NCI-H2081 treated with DMSO at 0.1 percent for 48 hours (cell line): ENCODE measurements around the gene TGFB1I1.
"Not testable (repeated sequence)": the region's sequence is repeated elsewhere in the genome, so short reads cannot be mapped to it uniquely, and the experiment has no call there.

Experiments
- DNase-seq: peaks from one replicate; lab custom pipeline; 2025; lab: John Stamatoyannopoulos, UW

The TGFB1I1 gene

GRCh38 chr16:31471875-31472708 lies at the start of gene TGFB1I1:
Gene TGFB1I1 (plus strand): TSS chr16:31472152. CDS start chr16:31472189, 37 bp downstream.
- DNase-seq, result no peak

- DNase-seq, result no peak
Observed at GRCh38 chr16:31423241-31423640, 48.7 kb upstream of the TGFB1I1 start.

- DNase-seq, result no peak
Observed at GRCh38 chr16:31423801-31424200, 48.2 kb upstream of the TGFB1I1 start.

- no peak for DNase-seq
Observed at GRCh38 chr16:31427441-31428278, 44.3 kb upstream of the TGFB1I1 start.

- no peak for DNase-seq
Observed at GRCh38 chr16:31428279-31428597, 43.7 kb upstream of the TGFB1I1 start, which contains the start of gene COX6A2. Gene COX6A2 (minus strand): TSS chr16:31428360. CDS start chr16:31428325, 35 bp downstream.

- DNase-seq, result no peak
Observed at GRCh38 chr16:31428638-31429247, 43.2 kb upstream of the TGFB1I1 start.

GRCh38 chr16:31429314-31429713 lies 42.6 kb upstream of the TGFB1I1 start:
- DNase-seq, result no peak

- DNase-seq, result no peak
Observed at GRCh38 chr16:31429796-31430195, 42.2 kb upstream of the TGFB1I1 start.

- DNase-seq, result no peak
Observed at GRCh38 chr16:31430380-31431052, 41.4 kb upstream of the TGFB1I1 start.

GRCh38 chr16:31435341-31436220 lies 36.4 kb upstream of the TGFB1I1 start:
- no peak for DNase-seq

- no peak for DNase-seq
Observed at GRCh38 chr16:31436221-31437045, 35.5 kb upstream of the TGFB1I1 start.

- DNase-seq, result no peak
Observed at GRCh38 chr16:31438414-31438813, 33.5 kb upstream of the TGFB1I1 start.

GRCh38 chr16:31439023-31439422 lies 32.9 kb upstream of the TGFB1I1 start:
- not testable (repeated sequence) for DNase-seq

GRCh38 chr16:31439519-31439918 lies 32.4 kb upstream of the TGFB1I1 start:
- DNase-seq, result no peak

GRCh38 chr16:31440516-31441184 lies 31.3 kb upstream of the TGFB1I1 start:
- no peak for DNase-seq

GRCh38 chr16:31441956-31442355 lies 30.0 kb upstream of the TGFB1I1 start:
- DNase-seq, result no peak

GRCh38 chr16:31445931-31446330 lies 26.0 kb upstream of the TGFB1I1 start:
- not testable (repeated sequence) for DNase-seq

GRCh38 chr16:31451201-31451600 lies 20.8 kb upstream of the TGFB1I1 start:
- DNase-seq, result no peak

GRCh38 chr16:31451681-31452351 lies 20.1 kb upstream of the TGFB1I1 start:
- no peak for DNase-seq
